HUES48 (cell line): ENCODE results near the gene PCDH12.
"Not testable (repeated sequence)": the region's sequence is repeated elsewhere in the genome, so short reads cannot be mapped to it uniquely, and the experiment has no call there.

Experiments used
- H3K27ac ChIP-seq: one replicate; pipeline ENCODE4 v1.7.0; 2013; ENCODE audit warnings: low read depth, low read length, inconsistent platforms
- H3K27me3 ChIP-seq: 2 replicates; pipeline ENCODE4 v1.6.1; 2013; ENCODE audit warnings: mild to moderate bottlenecking, low read length; ENCODE audit not compliant: control insufficient read depth, insufficient read depth
- H3K36me3 ChIP-seq: 2 replicates; pipeline ENCODE4 v1.6.1; 2013; ENCODE audit warnings: low read length; ENCODE audit not compliant: control insufficient read depth, insufficient read depth
- H3K4me1 ChIP-seq: 2 replicates; pipeline ENCODE4 v1.6.1; 2013; ENCODE audit warnings: mild to moderate bottlenecking, low read length; ENCODE audit not compliant: control insufficient read depth, insufficient read depth
- H3K4me3 ChIP-seq: 2 replicates; pipeline ENCODE4 v1.5.1; 2013; ENCODE audit warnings: mild to moderate bottlenecking, low read depth, low read length
- H3K9ac ChIP-seq: 2 replicates; pipeline ENCODE4 v1.6.1; 2013; ENCODE audit warnings: mild to moderate bottlenecking, low read depth, low read length, moderate library complexity
- H3K9me3 ChIP-seq: 2 replicates; pipeline ENCODE4 v1.6.1; 2013; ENCODE audit warnings: low read length; ENCODE audit not compliant: control insufficient read depth, insufficient read depth

Gene PCDH12

DNA sequence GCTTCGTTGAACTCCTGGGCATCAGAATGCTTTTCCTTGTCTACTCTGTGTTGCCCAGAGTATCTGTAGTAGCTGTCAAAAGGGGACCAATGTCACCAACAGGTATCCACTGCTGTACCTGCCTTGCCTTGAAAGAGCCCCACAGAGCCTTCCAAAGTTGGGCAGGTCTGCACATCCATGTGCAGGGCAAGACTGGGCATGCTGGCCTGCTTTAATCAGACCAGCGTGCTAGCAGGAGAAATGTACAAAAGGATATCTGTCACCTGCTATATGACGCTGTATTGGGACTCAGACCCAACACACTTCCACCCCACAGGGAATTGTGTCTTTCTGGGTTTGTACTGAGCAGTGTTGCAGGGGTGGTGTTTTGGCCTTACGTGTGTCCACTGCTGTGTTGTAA is 22.5 kb downstream of the PCDH12 start:
- H3K9ac ChIP-seq: no peak overlapping the region
- no peaks in the 10 kb centered on the region for H3K9me3 ChIP-seq
- H3K36me3 ChIP-seq: peaks cover 87% of the 10 kb centered on the region
- H3K4me1 ChIP-seq: no peaks in the 10 kb centered on the region
- no peaks in the 10 kb centered on the region for H3K27me3 ChIP-seq
- no peak overlapping the region for H3K4me3 ChIP-seq
- no peak overlapping the region for H3K27ac ChIP-seq

DNA sequence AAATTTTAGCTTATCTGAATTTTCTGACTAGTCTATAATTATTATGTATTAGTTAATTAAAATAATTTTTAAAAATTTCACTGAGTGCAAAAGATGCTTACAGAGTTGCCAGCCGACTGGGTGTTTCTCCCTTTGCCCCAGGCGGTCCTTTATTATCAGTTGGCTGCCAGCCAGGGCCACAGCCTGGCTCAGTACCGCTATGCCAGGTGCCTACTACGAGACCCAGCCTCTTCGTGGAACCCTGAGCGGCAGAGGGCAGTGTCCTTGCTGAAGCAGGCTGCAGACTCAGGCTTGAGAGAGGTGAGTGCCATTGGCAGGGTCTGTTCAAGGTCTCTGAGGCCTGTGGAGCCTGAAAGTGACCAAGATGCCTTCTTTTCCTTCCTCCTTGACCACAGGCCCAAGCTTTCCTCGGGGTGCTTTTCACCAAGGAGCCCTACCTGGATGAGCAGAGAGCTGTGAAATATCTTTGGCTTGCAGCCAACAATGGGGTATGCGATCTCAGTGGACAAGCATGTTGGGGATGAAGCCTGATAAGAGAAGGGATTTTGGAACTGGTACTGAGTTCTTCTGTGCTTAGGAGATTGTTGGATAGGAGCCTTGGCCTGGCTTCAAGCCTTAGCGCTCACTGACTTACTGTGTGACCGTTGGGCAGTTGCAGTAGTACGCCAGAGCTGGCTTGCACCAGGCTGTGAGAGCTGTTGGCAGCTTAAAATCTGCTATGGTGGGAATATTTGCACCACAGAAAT is 23.7 kb downstream of the PCDH12 start:
- Histone ChIP-seq H3K4me3 (no peak overlapping the region), H3K27ac (no peak overlapping the region), H3K36me3 (peaks cover 91% of the 10 kb centered on the region)

DNA sequence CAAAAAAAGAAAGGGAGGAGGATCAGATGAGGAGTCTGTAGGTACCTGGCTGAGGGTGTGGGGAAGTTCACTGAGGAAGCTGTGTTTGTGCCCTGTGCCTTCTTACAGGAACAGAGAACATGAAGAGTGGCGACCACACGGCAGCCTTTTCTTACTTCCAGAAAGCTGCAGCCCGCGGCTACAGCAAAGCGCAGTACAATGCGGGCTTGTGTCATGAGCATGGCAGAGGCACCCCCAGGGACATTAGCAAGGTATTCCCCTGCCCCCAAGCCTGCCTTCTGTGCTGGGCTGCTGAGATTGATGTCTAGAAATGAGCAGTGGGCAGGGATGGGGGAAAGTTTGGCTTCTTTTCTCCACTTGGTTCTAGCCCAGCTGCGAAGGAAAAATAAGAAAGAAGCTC is 24.9 kb downstream of the PCDH12 start:
- no peaks in the 10 kb centered on the region for H3K4me1 ChIP-seq
- H3K27me3 ChIP-seq: no peaks in the 10 kb centered on the region
- peaks cover 92% of the 10 kb centered on the region for H3K36me3 ChIP-seq

More for the DNA sequence above, 23.7 kb downstream of the PCDH12 start:
- H3K4me1 ChIP-seq: no peaks in the 10 kb centered on the region
- no peaks in the 10 kb centered on the region for H3K9me3 ChIP-seq
- no peak overlapping the region for H3K9ac ChIP-seq
- H3K27me3 ChIP-seq: no peaks in the 10 kb centered on the region

DNA sequence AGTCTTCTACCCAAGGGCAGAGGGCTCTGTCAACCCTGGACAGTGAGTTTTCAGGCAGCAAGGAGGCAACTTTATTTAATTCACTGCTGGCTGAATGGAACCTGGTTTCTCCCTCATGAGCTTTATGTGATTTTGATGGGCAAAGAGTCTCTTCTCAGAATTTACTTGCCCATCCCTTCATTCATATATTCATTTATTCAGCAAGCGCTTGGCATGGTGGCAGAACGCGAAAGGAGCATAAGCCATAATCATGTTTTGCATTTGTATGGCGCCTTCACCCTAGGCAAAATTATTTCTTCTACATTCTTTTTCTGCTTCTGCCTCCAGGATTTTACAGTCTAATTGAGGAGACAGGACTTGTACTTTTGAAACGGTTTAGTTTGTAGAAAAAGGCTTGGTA is 26.3 kb downstream of the PCDH12 start:
- no peaks in the 10 kb centered on the region for H3K27me3 ChIP-seq
- H3K4me3 ChIP-seq: no peak overlapping the region
- H3K4me1 ChIP-seq: no peaks in the 10 kb centered on the region
- no peak overlapping the region for H3K9ac ChIP-seq
- H3K27ac ChIP-seq: no peak overlapping the region
- H3K9me3 ChIP-seq: no peaks in the 10 kb centered on the region
- H3K36me3 ChIP-seq: peaks cover 97% of the 10 kb centered on the region

More for the DNA sequence above, 24.9 kb downstream of the PCDH12 start:
- H3K4me3 ChIP-seq: no peak overlapping the region
- H3K9me3 ChIP-seq: no peaks in the 10 kb centered on the region
- H3K27ac ChIP-seq: no peak overlapping the region
- no peak overlapping the region for H3K9ac ChIP-seq

DNA sequence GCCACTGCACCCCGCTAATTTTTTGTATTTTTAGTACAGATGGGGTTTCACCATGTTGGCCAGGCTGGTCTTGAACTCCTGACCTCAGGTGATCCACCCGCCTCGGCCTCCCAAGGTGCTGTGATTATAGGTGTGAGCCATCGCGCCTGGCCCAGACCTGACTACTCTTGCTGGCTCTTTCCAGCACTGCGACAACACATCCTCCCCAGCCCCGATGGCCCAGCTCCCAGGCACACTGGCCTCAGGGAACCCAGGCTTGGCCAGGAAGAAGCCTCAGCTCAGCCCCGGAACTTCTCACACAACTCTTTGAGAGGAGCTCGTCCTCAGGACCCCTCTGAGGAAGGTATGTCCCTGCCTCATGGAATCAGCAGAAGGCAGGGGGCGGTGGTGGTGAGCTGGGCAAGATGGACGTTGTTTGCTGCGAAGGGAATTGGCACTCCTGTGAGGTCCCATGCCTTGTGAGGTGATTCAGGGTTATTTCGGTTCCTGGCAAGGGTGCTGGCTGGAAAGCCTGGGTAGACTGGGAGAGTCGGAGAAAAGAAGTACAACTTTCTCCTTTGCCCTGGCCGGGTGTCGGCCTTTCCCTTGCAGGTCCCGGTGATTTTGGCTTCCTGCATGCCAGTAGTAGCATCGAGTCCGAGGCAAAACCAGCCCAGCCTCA is 28.5 kb downstream of the PCDH12 start:
- Histone ChIP-seq H3K27me3 (no peaks in the 10 kb centered on the region), H3K36me3 (peaks cover 90% of the 10 kb centered on the region), H3K4me3 (no peak overlapping the region), H3K9ac (no peak overlapping the region), H3K9me3 (no peaks in the 10 kb centered on the region), H3K27ac (no peak overlapping the region), H3K4me1 (0 out of 2 replicates have a peak, but pooled peaks cover under 1% of the 10 kb centered on the region)

DNA sequence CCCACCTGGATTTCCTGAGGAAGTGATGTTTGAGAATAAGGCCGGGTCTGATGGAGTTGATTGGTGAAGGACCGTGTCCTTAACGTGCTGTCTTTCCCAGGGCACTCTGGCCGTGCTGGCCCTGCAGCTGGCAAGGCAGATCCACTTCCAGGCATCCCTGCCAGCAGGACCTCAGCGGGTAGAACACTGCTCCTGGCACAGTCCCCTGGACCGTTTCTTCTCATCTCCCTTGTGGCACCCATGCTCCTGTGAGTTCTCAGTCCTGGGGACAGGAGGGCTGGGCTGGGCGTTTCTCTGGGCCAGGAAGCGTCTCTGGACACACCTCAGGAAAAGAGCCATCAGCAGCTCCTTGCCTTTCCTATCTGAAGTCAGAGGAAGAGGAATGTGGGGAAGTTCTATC is 30.0 kb downstream of the PCDH12 start:
- Histone ChIP-seq H3K4me1 (0 out of 2 replicates have a peak, but pooled peaks cover 5% of the 10 kb centered on the region), H3K9me3 (no peaks in the 10 kb centered on the region), H3K27me3 (no peaks in the 10 kb centered on the region), H3K4me3 (no peak overlapping the region), H3K9ac (no peak overlapping the region), H3K36me3 (peaks cover 75% of the 10 kb centered on the region), H3K27ac (no peak overlapping the region)

DNA sequence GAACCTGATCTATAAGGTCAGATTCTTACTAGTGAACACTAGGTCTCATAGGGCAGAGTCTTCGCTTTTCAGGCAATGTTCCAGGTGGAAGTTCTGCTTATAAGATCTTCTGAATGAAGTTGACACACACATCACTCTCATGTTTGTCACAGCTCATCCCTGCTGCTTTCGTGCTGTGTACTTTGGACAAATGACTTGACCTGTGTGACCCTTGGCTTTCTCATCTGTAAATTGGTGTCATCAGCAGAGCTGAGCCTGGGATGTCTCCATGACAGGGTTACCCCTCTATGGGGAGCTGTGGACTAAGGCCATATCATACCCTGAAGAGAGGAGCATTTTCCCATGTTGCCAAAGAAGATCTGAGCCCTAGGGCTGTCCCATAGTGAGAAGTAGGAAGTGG is 31.6 kb downstream of the PCDH12 start:
- Histone ChIP-seq H3K9ac (no peak overlapping the region), H3K36me3 (peaks cover 62% of the 10 kb centered on the region), H3K4me1 (0 out of 2 replicates have a peak, but pooled peaks cover 5% of the 10 kb centered on the region), H3K9me3 (no peaks in the 10 kb centered on the region), H3K27ac (no peak overlapping the region), H3K27me3 (no peaks in the 10 kb centered on the region), H3K4me3 (no peak overlapping the region)

DNA sequence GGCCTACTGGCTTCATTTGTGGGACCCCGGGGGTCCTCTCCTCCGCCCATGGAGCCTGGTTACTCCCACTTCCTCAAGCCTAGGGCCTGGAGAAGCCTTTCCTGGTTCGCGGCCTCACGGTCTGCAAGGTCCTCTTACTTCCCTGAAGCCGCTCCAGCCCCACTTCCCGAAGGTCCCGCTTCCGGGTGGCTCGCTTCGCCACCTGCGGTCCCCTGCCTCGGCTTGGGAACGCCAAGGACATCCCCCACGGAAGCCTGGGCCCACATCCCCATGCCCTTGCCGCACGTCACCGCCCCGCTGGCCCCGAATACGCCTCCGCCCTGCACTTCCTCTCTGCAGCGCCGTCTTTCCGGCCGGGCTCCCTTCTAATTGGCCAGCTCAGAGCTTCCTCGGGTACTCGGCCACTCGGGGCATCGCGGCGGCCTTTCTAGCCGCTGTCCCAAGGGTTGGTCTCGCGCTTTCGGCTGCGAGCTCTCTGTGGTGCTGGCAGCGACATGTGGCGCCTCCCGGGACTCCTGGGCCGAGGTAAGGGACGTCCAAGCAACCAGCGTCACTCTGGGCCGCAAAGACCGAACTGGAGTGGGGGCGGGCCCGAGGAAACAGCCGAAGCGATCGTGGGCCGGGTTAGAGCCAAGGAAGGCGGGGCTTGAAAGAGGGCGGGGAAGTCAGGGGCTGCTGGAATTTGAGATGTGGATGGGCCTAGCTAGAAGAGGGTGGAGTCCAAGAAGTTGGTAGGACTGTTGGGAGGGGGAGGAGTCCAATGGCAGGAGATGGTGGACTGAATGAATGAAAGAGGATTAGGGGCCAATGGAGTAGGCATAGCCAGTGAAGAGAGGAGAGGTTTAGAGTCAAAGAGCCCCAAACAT is 34.3 kb downstream of the PCDH12 start, which contains the start of gene DELE1:
Gene DELE1 (plus strand): TSS at position 424 of the 866 bp plus-strand sequence. CDS start 71 bp downstream, at position 495.
- H3K9ac ChIP-seq: peak within 1 kb of the TSS; percentile 83
- peaks cover 35% of the 10 kb centered on the region for H3K36me3 ChIP-seq
- H3K4me1 ChIP-seq: 0 out of 2 replicates have a peak, but pooled peaks cover 5% of the 10 kb centered on the region
- no peaks in the 10 kb centered on the region for H3K9me3 ChIP-seq
- H3K27ac ChIP-seq: peak within 1 kb of the TSS; percentile 97
- no peaks in the 10 kb centered on the region for H3K27me3 ChIP-seq
- peak within 1 kb of the TSS; percentile 83 for H3K4me3 ChIP-seq

DNA sequence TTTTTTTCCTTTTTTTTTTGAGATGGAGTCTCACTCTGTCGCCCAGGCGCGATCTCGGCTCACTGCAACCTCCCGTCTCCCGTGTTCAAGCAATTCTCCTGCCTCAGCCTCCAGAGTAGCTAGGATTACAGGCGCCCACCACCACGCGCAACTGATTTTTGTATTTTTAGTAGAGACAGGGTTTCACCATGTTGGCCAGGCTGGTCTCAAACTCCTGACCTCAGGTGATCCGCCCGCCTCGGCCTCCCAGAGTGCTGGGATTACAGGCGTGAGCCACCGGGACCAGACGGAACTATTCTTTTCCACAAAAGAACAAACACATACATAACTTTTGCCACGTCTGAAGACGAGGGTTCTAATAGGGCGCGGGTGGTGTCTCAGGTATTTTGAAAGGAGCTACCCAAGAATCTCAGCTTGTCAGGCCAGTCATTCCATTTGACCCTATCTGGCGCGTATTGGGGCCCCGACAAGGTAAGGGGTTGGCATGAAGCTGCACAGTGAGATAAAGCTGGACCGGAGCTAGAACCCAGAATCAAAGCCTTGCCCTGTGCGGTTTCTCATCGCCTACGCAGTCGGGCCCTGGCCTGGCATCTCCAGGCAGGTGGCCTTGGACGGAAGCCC is 35.1 kb downstream of the PCDH12 start:
- peak overlapping the region; percentile 83 for H3K9ac ChIP-seq
- H3K9me3 ChIP-seq, H3K27me3 ChIP-seq, H3K4me1 ChIP-seq: not testable (repeated sequence)
- H3K27ac ChIP-seq: peak overlapping the region; percentile 97
- H3K36me3 ChIP-seq: peaks cover 27% of the 10 kb centered on the region
- peak overlapping the region; percentile 83 for H3K4me3 ChIP-seq

DNA sequence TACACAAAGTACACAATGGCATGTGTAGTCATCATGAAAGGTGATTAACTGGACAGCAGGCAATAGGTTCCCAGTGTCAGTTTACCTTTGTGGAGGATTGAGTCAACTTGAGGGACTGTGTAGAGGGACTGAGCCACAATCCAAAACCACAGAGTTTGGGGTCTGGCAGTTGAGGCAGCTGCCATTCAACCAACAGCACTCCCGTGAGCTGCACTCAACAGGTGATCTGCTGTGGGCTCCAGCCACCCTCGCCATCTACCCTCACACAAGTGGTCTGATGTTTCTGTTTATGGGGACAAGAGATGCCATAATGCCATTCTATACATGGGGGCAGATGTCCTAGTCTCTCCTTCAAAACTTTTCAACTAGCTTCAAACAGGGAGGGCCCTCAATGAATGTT is 37.2 kb downstream of the PCDH12 start:
- Histone ChIP-seq H3K36me3 (peaks cover 6% of the 10 kb centered on the region), H3K9me3 (no peaks in the 10 kb centered on the region), H3K4me1 (peaks cover 11% of the 10 kb centered on the region; the same call in 1 of the 2 replicates), H3K27ac (no peak overlapping the region), H3K27me3 (no peaks in the 10 kb centered on the region), H3K4me3 (no peak overlapping the region), H3K9ac (no peak overlapping the region)
